GM12878 (cell line): ENCODE results near the gene PIP5K1A. TPM values are rescaled to one million over a fixed set of nuclear protein-coding genes. Genes with fewer than 3 reads are reported as not detected.
A peak's percentile ranks its signal among the peaks of the same experiment; 100 is the strongest.

Source experiments
- ATAC-seq: fragments of 200-7000 bp; cut with Tn5 transposase; 3 replicates; pipeline ENCODE4 v1.9.1; 2020; ENCODE audit warnings: mild to moderate bottlenecking, moderate library complexity
- BruUV-seq: library from RNA; stranded (reverse); fragments of 400-500 nt; replicated peaks from 2 replicates; lab custom pipeline; 2021; lab: Mats Ljungman, UMichigan
- CTCF ChIA-PET: fragments of 300-600 bp; sonication (Branson Sonifier 250); formaldehyde crosslinking; extraction: SDS; loops from one replicate; lab custom pipeline; 2021; ENCODE audit warnings: inconsistent platforms; lab: Yijun Ruan, JAX
- POLR2A ChIA-PET: fragments of 350-600 bp; formaldehyde crosslinking; extraction: SDS; loops from one replicate; lab custom pipeline; 2021; ENCODE audit warnings: inconsistent platforms; lab: Charles Lee
- RAD21 ChIA-PET: fragments of 300-600 bp; sonication (Branson Sonifier 250); formaldehyde crosslinking; loops from one replicate; lab custom pipeline; 2023; ENCODE audit warnings: antibody characterized with exemption; ENCODE audit not compliant: unreplicated experiment; lab: Charles Lee
- SMC1A ChIA-PET: fragments of 300-600 bp; sonication (Branson Sonifier 250); formaldehyde crosslinking; loops from one replicate; lab custom pipeline; 2023; ENCODE audit not compliant: unreplicated experiment, uncharacterized antibody; lab: Charles Lee
- DNase-seq: peaks from one replicate; pipeline ENCODE4 v3.0.0-alpha.2; 2011; ENCODE audit warnings: low read depth, low spot score
- FAIRE-seq: peaks from 3 replicates; lab custom pipeline; 2011; peaks lifted over from hg19 to GRCh38; lab: Jason Lieb, UNC
- H2AFZ ChIP-seq: 2 replicates; pipeline ENCODE4 v1.6.0; 2011; ENCODE audit warnings: low read depth, low read length, control low read depth; ENCODE audit not compliant: control insufficient read depth
- H3K27ac ChIP-seq: 2 replicates; pipeline ENCODE4 v1.5.1; 2011; ENCODE audit warnings: control low read depth; ENCODE audit not compliant: control insufficient read depth, insufficient read depth
- H3K27me3 ChIP-seq, 2 experiments: replicated peaks in 1 of 2; 2 replicates each; pipeline versions ENCODE4 v1.6.0 to v1.6.1; 2011; ENCODE audit warnings: low read length in 1 of 2; ENCODE audit not compliant: control insufficient read depth in 2 of 2, insufficient read depth in 2 of 2
- H3K36me3 ChIP-seq, 2 experiments: 2 replicates each; pipeline ENCODE4 v1.5.1; 2011; ENCODE audit warnings: low read length in 1 of 2; ENCODE audit not compliant: control insufficient read depth in 2 of 2, insufficient read depth in 2 of 2
- H3K4me1 ChIP-seq: 2 replicates; pipeline ENCODE4 v1.6.1; 2011; ENCODE audit warnings: mild to moderate bottlenecking, low read length, moderate library complexity, mixed read lengths; ENCODE audit not compliant: control insufficient read depth, insufficient read depth
- H3K4me2 ChIP-seq: 2 replicates; pipeline ENCODE4 v1.6.0; 2011; ENCODE audit warnings: control low read depth; ENCODE audit not compliant: control insufficient read depth, insufficient read depth
- H3K4me3 ChIP-seq: fragments of 200-600 bp; sonication (generic); 2 replicates; pipeline ENCODE4 v1.5.1; 2016
- H3K79me2 ChIP-seq: 2 replicates; pipeline ENCODE4 v1.6.0; 2011; ENCODE audit warnings: low read length; ENCODE audit not compliant: control insufficient read depth, insufficient read depth
- H3K9ac ChIP-seq: 2 replicates; pipeline ENCODE4 v1.8.0; 2011; ENCODE audit warnings: low read length, control low read depth, mixed read lengths; ENCODE audit not compliant: control insufficient read depth, insufficient read depth
- H3K9me3 ChIP-seq: replicated peaks from 3 replicates; pipeline ENCODE4 v1.5.1; 2011; ENCODE audit warnings: mild to moderate bottlenecking, low read length; ENCODE audit not compliant: control insufficient read depth, insufficient read depth
- H4K20me1 ChIP-seq: 2 replicates; pipeline ENCODE4 v1.6.0; 2011; ENCODE audit not compliant: control insufficient read depth, insufficient read depth
- CBX5 ChIP-seq: sonication (generic); IDR thresholded peaks from 2 replicates; pipeline ENCODE4 v1.6.1; 2016; ENCODE audit warnings: low read depth, moderate library complexity, mild to moderate bottlenecking, inconsistent platforms
- CHD4 ChIP-seq: fragments of 200-600 bp; sonication (generic); IDR thresholded peaks from 2 replicates; pipeline ENCODE4 v1.6.1; 2016; ENCODE audit warnings: mild to moderate bottlenecking
- FOXM1 ChIP-seq: IDR thresholded peaks from 2 replicates; pipeline ENCODE4 v1.6.1; 2012; ENCODE audit warnings: low read depth, mild to moderate bottlenecking, inconsistent platforms, low read length, moderate library complexity
- GABPA ChIP-seq: IDR thresholded peaks from 2 replicates; pipeline ENCODE4 v1.6.1; 2014; ENCODE audit warnings: antibody characterized with exemption, low read depth, mild to moderate bottlenecking, inconsistent platforms
- IKZF1 ChIP-seq: fragments of 450-650 bp; conservative IDR thresholded peaks from 2 replicates; pipeline ENCODE4 v1.6.1; 2017; ENCODE audit warnings: antibody characterized with exemption, mild to moderate bottlenecking
- IKZF2 ChIP-seq, 2 experiments: fragments of 450-650 bp; IDR thresholded peaks; 2 replicates each; pipeline ENCODE4 v1.6.1; 2017; ENCODE audit warnings: mild to moderate bottlenecking in 2 of 2, moderate library complexity in 2 of 2
- NBN ChIP-seq: fragments of 450-650 bp; IDR thresholded peaks from 2 replicates; pipeline ENCODE4 v1.6.1; 2016
- NFXL1 ChIP-seq: fragments of 450-650 bp; IDR thresholded peaks from 2 replicates; pipeline ENCODE4 v1.6.1; 2017; ENCODE audit warnings: antibody characterized with exemption, mild to moderate bottlenecking, borderline replicate concordance
- NR2F1 ChIP-seq: fragments of 450-650 bp; conservative IDR thresholded peaks from 2 replicates; pipeline ENCODE4 v1.6.1; 2017; ENCODE audit warnings: mild to moderate bottlenecking
- POLR2AphosphoS5 ChIP-seq: IDR thresholded peaks from 2 replicates; pipeline ENCODE4 v1.6.1; 2011; ENCODE audit warnings: mild to moderate bottlenecking, low read length, inconsistent platforms
- RAD21 ChIP-seq: IDR thresholded peaks from 2 replicates; pipeline ENCODE4 v1.6.1; 2011; ENCODE audit warnings: mild to moderate bottlenecking, low read depth, low read length, moderate library complexity; ENCODE audit not compliant: insufficient read depth
- SMC3 ChIP-seq: IDR thresholded peaks from 2 replicates; pipeline ENCODE4 v1.6.1; 2011; ENCODE audit warnings: low read length, improper control_type of control experiment, borderline replicate concordance
- YY1 ChIP-seq: IDR thresholded peaks from 2 replicates; pipeline ENCODE4 v1.6.1; 2011; ENCODE audit warnings: low read depth, mild to moderate bottlenecking, low read length
- ZNF384 ChIP-seq: IDR thresholded peaks from 2 replicates; pipeline ENCODE4 v1.6.1; 2012; ENCODE audit warnings: low read depth, mild to moderate bottlenecking, low read length, improper control_type of control experiment, borderline replicate concordance
- WGBS: methylation state at CpG from one replicate; pipeline ENCODE4 v1.1.6; 2016; ENCODE audit warnings: low lambda C conversion rate; ENCODE audit not compliant: insufficient replicate concordance, insufficient coverage; ENCODE audit errors: missing lambda C conversion rate; 5-methylcytosine and 5-hydroxymethylcytosine counted together
- in situ Hi-C: fragments of 300-500 bp; cut with MboI; formaldehyde crosslinking; loops from 9 replicates; pipeline ENCODE4 v1.14.3; 2018; ENCODE audit warnings: mixed read lengths
- intact Hi-C: fragments of 100-400 bp; cut with micrococcal nuclease; formaldehyde crosslinking; loops from one replicate; pipeline ENCODE4 v1.14.2; 2022; ENCODE audit not compliant: unreplicated experiment
- polyA plus RNA-seq, 11 experiments: library from polyadenylated mRNA; depleted of rRNA in 4 of 11; unstranded in 6 of 11; stranded (reverse) in 5 of 11; fragments of >200 nt; fragmentation: Nextera tagmentation in 4 of 11; fragmentation: Illumina TruSeq in 1 of 11; extraction: Ambion mirVana in 4 of 11; extraction: Trizol in 1 of 11; gene quantifications; 1 replicate in 1 of 11; 2 replicates in 10 of 11; pipeline versions ENCODE4 v1.2.1 to v1.2.3, GENCODE V29; 2011 to 2016; ENCODE audit warnings: inconsistent platforms in 2 of 11, missing spikeins in 2 of 11, low read depth in 1 of 11
- total RNA-seq, 4 experiments: library from RNA; depleted of rRNA in 3 of 4; stranded (reverse); fragments of >200 nt in 3 of 4; fragmentation: Illumina TruSeq in 1 of 4; extraction: Trizol in 1 of 4; gene quantifications; 2 replicates each; pipeline versions ENCODE4 v1.2.1 to v1.2.3, GENCODE V29; 2013 to 2021
- TF ChIP-seq, protein P1 (sequence below): fragments of 450-650 bp; IDR thresholded peaks from 2 replicates; pipeline ENCODE4 v1.6.1; 2017; ENCODE audit warnings: low read depth, mild to moderate bottlenecking, moderate library complexity
- TF ChIP-seq, protein P2 (sequence below), 3 experiments: IDR thresholded peaks in 2 of 3; conservative IDR thresholded peaks in 1 of 3; 2 replicates each; pipeline ENCODE4 v1.5.1; 2011; ENCODE audit warnings: low read depth in 3 of 3, low read length in 3 of 3, mild to moderate bottlenecking in 3 of 3, control low read depth in 2 of 3, moderate library complexity in 2 of 3, inconsistent platforms in 1 of 3, mixed read lengths in 1 of 3; ENCODE audit not compliant: control insufficient read depth in 2 of 3, insufficient read depth in 1 of 3; ENCODE audit errors: extremely low read depth in 1 of 3
- TF ChIP-seq, protein P3 (sequence below): IDR thresholded peaks from 2 replicates; pipeline ENCODE4 v1.6.1; 2011; ENCODE audit warnings: low read depth, mild to moderate bottlenecking, low read length, moderate library complexity, borderline replicate concordance; ENCODE audit errors: extremely low read depth

Gene PIP5K1A
- total and polyA plus RNA-seq, 10 of the 15 experiments (the other 5 are each of a cell fraction or from before 2014, with no cell fraction given): 4.5 to 114 (median 51.5) TPM

DNA sequence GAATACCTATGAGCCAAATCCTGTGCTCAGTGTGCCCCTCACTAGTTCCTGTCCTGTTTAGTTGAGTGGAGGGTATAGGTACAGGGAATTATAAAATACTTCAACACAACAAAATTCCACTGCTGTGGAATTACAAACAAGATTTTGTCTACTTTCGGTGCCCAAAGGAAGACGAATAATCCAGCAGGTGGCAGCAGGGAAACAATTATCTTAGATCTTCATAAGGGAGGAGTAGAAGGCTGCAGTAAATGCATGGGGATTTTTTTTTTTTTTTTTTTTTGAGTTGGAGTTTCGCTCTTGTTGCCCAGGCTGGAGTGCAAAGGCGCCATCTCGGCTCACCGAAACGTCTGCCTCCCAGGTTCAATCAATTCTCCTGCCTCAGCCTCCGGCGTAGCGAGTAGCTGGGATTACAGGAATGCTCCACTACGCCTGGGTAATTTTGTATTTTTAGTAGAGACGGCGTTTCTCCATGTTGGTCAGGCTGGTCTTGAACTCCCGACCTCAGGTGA, 2.0 kb upstream of the PIP5K1A start:
- Histone ChIP-seq H3K36me3 (no peaks in the 10 kb centered on the region), H4K20me1 (no peaks in the 10 kb centered on the region), H2AFZ (peak overlapping the region; percentile 50), H3K9me3 (no peaks in the 10 kb centered on the region), H3K9ac (no peak overlapping the region; the same call in 1 of the 2 replicates), H3K4me1 (no peaks in the 10 kb centered on the region)
- CTCF ChIA-PET: interaction anchor here (0.6 to 6.3 kb wide), 5 partner anchors 8 to 144 kb away, joined by 3 to 70 read pairs (median 6); partner anchors contain the start of genes PSMD4 and TNFAIP8L2
- intact Hi-C loops: loop anchor here (1.0 to 5.0 kb wide), 4 partner anchors 55 to 202 kb away; partner anchors contain the start of genes PI4KB and PSMB4
- SMC1A ChIA-PET: interaction anchor here (0.6 to 1.3 kb wide), 2 partner anchors 58 to 242 kb away, joined by 3 to 4 read pairs; partner anchors contain the start of gene PSMD4
- POLR2A ChIA-PET: interaction anchor here (0.6 kb wide), 1 partner anchor 155 kb away, joined by 3 read pairs; no protein-coding TSS in a partner anchor
- WGBS: 34% methylated on average over 12 of the region's 14 CpGs
- TF ChIP-seq GABPA (no peak), NR2F1 (no peak), ZNF384 (peak; percentile 94), IKZF2 (IDR thresholded peaks at IDR 0.05) (peak; percentile 69 to 70), NFXL1 (no peak), CBX5 (no peak), FOXM1 (0 out of 2 replicates have a peak, but pooled peaks have one; percentile 48), SMC3 (peak; percentile 64; the same call in 1 of the 2 replicates), RAD21 (peak; percentile 68), POLR2AphosphoS5 (no peak), YY1 (0 out of 2 replicates have a peak, but pooled peaks have one; percentile 13), CHD4 (no peak), NBN (0 out of 2 replicates have a peak, but pooled peaks have one; percentile 37), IKZF1 (peak; percentile 61; the same call in 1 of the 2 replicates)
- TF ChIP-seq, protein P1, sequence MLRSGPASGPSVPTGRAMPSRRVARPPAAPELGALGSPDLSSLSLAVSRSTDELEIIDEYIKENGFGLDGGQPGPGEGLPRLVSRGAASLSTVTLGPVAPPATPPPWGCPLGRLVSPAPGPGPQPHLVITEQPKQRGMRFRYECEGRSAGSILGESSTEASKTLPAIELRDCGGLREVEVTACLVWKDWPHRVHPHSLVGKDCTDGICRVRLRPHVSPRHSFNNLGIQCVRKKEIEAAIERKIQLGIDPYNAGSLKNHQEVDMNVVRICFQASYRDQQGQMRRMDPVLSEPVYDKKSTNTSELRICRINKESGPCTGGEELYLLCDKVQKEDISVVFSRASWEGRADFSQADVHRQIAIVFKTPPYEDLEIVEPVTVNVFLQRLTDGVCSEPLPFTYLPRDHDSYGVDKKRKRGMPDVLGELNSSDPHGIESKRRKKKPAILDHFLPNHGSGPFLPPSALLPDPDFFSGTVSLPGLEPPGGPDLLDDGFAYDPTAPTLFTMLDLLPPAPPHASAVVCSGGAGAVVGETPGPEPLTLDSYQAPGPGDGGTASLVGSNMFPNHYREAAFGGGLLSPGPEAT: 0 out of 2 replicates have a peak, but pooled peaks have one; percentile 42
- TF ChIP-seq, protein P2, sequence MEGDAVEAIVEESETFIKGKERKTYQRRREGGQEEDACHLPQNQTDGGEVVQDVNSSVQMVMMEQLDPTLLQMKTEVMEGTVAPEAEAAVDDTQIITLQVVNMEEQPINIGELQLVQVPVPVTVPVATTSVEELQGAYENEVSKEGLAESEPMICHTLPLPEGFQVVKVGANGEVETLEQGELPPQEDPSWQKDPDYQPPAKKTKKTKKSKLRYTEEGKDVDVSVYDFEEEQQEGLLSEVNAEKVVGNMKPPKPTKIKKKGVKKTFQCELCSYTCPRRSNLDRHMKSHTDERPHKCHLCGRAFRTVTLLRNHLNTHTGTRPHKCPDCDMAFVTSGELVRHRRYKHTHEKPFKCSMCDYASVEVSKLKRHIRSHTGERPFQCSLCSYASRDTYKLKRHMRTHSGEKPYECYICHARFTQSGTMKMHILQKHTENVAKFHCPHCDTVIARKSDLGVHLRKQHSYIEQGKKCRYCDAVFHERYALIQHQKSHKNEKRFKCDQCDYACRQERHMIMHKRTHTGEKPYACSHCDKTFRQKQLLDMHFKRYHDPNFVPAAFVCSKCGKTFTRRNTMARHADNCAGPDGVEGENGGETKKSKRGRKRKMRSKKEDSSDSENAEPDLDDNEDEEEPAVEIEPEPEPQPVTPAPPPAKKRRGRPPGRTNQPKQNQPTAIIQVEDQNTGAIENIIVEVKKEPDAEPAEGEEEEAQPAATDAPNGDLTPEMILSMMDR (IDR thresholded peaks at IDR 0.05 in 2 of 3, conservative IDR thresholded peaks at IDR 0.05 in 1 of 3; ENCODE audit: control insufficient read depth in 2 of 3, extremely low read depth in 1 of 3, insufficient read depth in 1 of 3, low read depth in 3 of 3, low read length in 3 of 3): peak; percentile 52 to 64 (median 57); a peak in 5 of 6 replicates
- TF ChIP-seq, protein P3, sequence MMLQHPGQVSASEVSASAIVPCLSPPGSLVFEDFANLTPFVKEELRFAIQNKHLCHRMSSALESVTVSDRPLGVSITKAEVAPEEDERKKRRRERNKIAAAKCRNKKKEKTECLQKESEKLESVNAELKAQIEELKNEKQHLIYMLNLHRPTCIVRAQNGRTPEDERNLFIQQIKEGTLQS: no peak
- TF ChIP-seq, all 136 proteins: peak for 10
- no TSS peak for BruUV-seq
- peak; percentile 53 for DNase-seq
- no peak overlapping the region for H3K27ac ChIP-seq
- RAD21 ChIA-PET: interaction anchor here (0.7 to 1.9 kb wide), 3 partner anchors 55 to 1043 kb away, joined by 3 to 13 read pairs (median 3); no protein-coding TSS in a partner anchor
- no peaks in the 10 kb centered on the region for H3K27me3 ChIP-seq
- ATAC-seq: peak; percentile 57
- peak overlapping the region; percentile 38; the same call in 1 of the 2 replicates for H3K4me2 ChIP-seq
- H3K79me2 ChIP-seq: peaks cover 27% of the 10 kb centered on the region
- H3K4me3 ChIP-seq: peak overlapping the region; percentile 4; the same call in 1 of the 2 replicates
- in situ Hi-C loops: no loop called here
- FAIRE-seq: no peak
